ENCODE measurements around the gene ZHX3.

The ZHX3 gene

GRCh38 chr20:41279546-41280225 lies 37.8 kb downstream of the ZHX3 start:
- Histone ChIP-seq H3K9me3 (no peaks in the 10 kb centered on the region), H3K36me3 (no peaks in the 10 kb centered on the region), H3K4me3 (ENCODE audit: low read depth in 1 of 2, low read length in 1 of 2) (no peak overlapping the region), H3K27ac (no peak overlapping the region), H3K27me3 (no peaks in the 10 kb centered on the region), H3K4me1 (ENCODE audit: control insufficient read depth in 1 of 2, insufficient read depth in 1 of 2, low read depth in 1 of 2, low read length in 1 of 2) (no peaks in the 10 kb centered on the region)
- no peak for TF ChIP-seq CTCF (IDR thresholded peaks at IDR 0.05)

GRCh38 chr20:41278936-41279335 lies 38.6 kb downstream of the ZHX3 start:
- H3K4me1 ChIP-seq (ENCODE audit: control insufficient read depth in 1 of 2, insufficient read depth in 1 of 2, low read depth in 1 of 2, low read length in 1 of 2): no peaks in the 10 kb centered on the region
- H3K9me3 ChIP-seq: no peaks in the 10 kb centered on the region
- no peak overlapping the region for H3K4me3 ChIP-seq (ENCODE audit: low read depth in 1 of 2, low read length in 1 of 2)
- no peaks in the 10 kb centered on the region for H3K27me3 ChIP-seq
- no peak overlapping the region for H3K27ac ChIP-seq
- H3K36me3 ChIP-seq: no peaks in the 10 kb centered on the region
- TF ChIP-seq CTCF (IDR thresholded peaks at IDR 0.05): no peak

- no peaks in the 10 kb centered on the region for H3K4me1 ChIP-seq (ENCODE audit: control insufficient read depth in 1 of 2, insufficient read depth in 1 of 2, low read depth in 1 of 2, low read length in 1 of 2)
Observed at GRCh38 chr20:41277049-41277448, 40.5 kb downstream of the ZHX3 start.

GRCh38 chr20:41276317-41276751 lies 41.2 kb downstream of the ZHX3 start:
- Histone ChIP-seq H3K27me3 (no peaks in the 10 kb centered on the region), H3K4me1 (ENCODE audit: control insufficient read depth in 1 of 2, insufficient read depth in 1 of 2, low read depth in 1 of 2, low read length in 1 of 2) (no peaks in the 10 kb centered on the region), H3K36me3 (no peaks in the 10 kb centered on the region), H3K9me3 (no peaks in the 10 kb centered on the region), H3K27ac (no peak overlapping the region), H3K4me3 (ENCODE audit: low read depth in 1 of 2, low read length in 1 of 2) (no peak overlapping the region)
- TF ChIP-seq CTCF (IDR thresholded peaks at IDR 0.05): no peak

More at GRCh38 chr20:41277049-41277448, 40.5 kb downstream of the ZHX3 start:
- no peaks in the 10 kb centered on the region for H3K9me3 ChIP-seq
- no peak overlapping the region for H3K4me3 ChIP-seq (ENCODE audit: low read depth in 1 of 2, low read length in 1 of 2)
- no peak overlapping the region for H3K27ac ChIP-seq
- TF ChIP-seq CTCF (IDR thresholded peaks at IDR 0.05): no peak
- H3K36me3 ChIP-seq: no peaks in the 10 kb centered on the region
- H3K27me3 ChIP-seq: no peaks in the 10 kb centered on the region

GRCh38 chr20:41275301-41275731 lies 42.2 kb downstream of the ZHX3 start:
- TF ChIP-seq CTCF (IDR thresholded peaks at IDR 0.05): no peak
- Histone ChIP-seq H3K27me3 (no peaks in the 10 kb centered on the region), H3K4me1 (ENCODE audit: control insufficient read depth in 1 of 2, insufficient read depth in 1 of 2, low read depth in 1 of 2, low read length in 1 of 2) (no peaks in the 10 kb centered on the region), H3K4me3 (ENCODE audit: low read depth in 1 of 2, low read length in 1 of 2) (no peak overlapping the region), H3K36me3 (no peaks in the 10 kb centered on the region), H3K27ac (no peak overlapping the region), H3K9me3 (no peaks in the 10 kb centered on the region)

Data from neutrophil (primary cell).